HG03571 (cell line): Measurements from ENCODE around the gene SLC25A29.
"Not testable (repeated sequence)": the region's sequence is repeated elsewhere in the genome, so short reads cannot be mapped to it uniquely, and the experiment has no call there.

Source experiments
- ATAC-seq: cut with Tn5 transposase; IDR thresholded peaks from one replicate; pipeline ENCODE4 v1.9.1; 2021; ENCODE audit not compliant: unreplicated experiment

The SLC25A29 gene

GRCh38 chr14:100294963-100295330 lies 11.3 kb downstream of the SLC25A29 start:
- no peak for ATAC-seq

GRCh38 chr14:100294213-100294962 lies 11.9 kb downstream of the SLC25A29 start:
- peak; percentile 50 for ATAC-seq

DNA sequence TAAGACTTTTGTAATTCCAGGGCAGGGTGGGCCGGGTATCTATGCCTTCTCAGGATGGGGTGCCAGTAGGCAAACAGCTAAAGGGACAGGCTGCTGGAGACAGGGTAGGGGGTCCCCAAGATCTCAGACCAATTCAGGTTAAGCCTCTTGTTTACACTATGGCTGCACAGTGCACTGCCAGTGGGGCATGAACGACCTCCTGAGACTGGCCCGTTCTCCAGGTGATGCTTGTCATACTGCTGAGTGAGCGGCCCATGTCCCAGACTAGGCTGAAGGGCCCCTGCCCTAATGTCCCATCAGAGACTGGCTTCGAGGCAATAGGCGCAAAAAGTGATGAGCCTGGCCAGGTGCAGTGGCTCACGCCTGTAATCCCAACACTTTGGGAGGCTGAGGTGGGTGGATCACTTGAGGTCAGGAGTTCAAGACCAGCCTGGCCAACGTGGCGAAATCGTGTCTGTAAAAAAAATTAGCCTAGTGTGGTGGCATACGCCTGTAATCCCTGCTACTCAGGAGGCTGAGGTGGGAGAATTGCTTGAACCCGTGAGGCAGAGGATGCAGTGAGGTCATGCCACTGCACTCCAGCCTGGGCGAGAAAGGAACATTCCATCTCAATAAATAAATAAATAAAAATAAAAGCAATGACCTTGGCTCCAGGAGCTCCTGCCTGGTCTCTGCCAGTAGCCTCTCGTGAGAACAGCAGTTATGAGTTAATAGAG lies 12.6 kb downstream of the SLC25A29 start:
- no peak for ATAC-seq

- no peak for ATAC-seq
Observed at GRCh38 chr14:100292776-100293461, 13.3 kb downstream of the SLC25A29 start.

GRCh38 chr14:100292301-100292775 lies 13.9 kb downstream of the SLC25A29 start:
- no peak for ATAC-seq

DNA sequence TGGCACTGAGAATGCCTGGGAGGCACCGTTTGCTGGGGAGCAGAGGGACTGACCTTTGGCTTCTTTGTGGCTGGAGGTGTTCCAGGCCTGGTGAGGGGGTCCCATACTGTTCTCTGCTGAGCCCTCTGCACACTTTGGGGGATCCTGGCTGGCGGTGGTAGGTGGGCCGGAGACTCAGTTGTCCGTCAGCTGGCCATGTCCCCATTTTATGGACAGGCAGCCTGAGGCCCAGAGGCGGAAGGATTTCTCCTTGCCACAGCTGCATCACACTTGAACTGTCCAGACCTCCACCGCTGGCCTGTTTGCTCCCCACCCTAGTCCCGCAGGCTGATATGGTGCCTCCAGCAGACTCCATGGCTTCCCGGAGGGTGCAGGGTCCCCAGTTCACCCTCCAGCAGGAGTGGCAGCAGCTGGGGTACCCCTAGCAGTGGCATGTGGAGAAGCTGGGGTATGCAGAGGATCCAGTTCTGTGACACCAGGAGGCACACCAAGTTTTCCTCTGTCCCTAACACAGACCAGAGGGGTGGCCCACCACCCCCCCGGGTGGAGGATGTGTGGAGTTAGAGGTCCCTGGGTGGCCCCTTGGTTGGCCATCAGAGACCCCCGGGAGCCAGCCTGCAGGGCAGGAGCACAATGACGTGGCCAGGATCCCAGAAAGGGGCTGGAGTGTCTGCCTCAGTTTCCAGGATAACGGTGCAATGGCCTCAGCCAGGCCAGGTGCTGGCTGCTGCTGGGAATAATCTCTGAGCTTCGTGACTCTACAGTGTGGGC lies 14.8 kb downstream of the SLC25A29 start:
- no peak for ATAC-seq

DNA sequence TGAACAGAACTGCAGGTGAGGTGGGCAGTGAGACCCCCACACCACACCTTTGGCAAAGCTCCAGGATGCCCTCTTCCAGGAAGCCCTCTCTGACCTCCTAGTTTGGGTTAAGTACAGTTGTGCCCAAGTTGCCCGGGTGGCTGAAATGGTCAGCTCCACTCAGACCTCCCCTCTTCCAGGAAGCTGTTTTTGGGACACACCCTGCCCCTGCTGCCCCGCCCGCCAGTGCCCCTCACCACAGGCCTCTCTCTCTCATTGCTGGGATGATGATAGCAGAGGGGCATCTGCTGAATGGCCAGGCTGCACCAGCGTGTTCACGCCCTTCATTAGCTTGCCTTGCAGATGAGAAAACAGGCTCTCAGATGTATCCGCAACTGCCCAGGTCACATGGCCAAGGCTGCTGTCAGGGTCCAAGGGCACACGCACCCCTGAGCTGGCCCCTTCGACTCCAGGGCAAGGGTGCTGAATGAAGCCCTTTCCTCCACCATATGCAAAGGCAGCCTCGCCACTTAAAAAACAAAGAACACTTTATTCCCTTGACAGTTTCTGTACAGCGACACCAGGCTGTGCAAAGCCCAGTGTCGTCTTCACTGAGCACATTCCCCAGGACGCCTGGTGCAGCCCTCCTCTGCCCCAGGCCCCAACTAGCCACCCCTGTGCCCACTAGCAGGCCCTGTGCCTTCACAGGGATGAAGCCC lies 15.5 kb downstream of the SLC25A29 start:
- no peak for ATAC-seq

GRCh38 chr14:100289916-100290606 lies 16.2 kb downstream of the SLC25A29 start:
- no peak for ATAC-seq

- no peak for ATAC-seq
Observed at GRCh38 chr14:100288382-100289185, 17.7 kb downstream of the SLC25A29 start.

DNA sequence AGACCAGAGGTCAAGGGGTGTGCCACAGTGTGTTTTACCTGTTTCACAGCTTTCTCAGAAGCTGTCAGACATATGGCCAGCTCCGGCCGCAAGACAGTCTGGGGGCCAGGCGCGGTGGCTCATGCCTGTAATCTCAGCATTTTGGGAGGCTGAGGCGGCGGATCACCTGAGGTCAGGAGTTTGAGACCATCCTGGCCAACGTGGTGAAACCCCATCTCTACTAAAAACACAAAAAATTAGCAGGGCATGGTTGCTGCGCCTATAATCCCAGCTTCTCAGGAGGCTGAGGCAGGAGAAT lies 18.3 kb downstream of the SLC25A29 start:
- not testable (repeated sequence) for ATAC-seq

DNA sequence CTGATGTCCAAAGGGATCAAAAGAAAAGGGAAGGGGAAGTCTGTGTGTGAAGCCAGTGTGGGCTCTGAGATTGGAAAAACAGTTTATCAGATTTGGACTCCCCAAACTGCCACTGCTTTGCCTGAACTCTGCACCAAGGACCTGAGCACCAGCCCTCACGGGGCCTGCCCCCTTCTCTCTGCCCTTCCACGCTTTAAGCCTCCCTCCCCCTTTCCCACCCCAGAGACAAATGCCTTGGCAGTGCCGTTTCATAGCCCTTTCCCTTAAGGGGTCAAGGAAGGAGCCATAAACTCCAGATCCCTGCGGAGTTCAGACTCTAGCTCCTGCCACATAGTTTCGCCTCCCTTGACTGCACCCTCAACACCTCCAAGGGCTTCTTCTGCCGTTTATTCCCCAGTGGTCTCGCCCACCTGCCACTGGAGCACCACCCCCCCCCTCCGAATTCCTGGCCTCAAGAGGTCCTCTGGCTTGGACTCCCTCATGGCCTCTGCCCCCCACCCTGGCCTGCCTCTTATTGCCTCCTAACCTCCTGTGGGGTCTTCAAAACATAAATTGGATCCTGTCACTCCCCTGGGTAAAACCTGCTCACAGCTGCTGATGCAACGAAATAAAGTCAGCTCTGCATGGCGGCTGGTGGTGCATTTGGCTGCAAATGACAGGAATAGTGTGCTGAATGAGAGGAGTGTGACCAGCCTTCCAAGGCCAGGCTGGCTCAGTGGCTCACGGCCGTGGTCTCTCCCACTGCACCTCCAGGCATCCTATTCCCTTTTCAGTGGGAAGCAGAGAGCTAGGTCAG lies 18.8 kb downstream of the SLC25A29 start:
- ATAC-seq = no peak

DNA sequence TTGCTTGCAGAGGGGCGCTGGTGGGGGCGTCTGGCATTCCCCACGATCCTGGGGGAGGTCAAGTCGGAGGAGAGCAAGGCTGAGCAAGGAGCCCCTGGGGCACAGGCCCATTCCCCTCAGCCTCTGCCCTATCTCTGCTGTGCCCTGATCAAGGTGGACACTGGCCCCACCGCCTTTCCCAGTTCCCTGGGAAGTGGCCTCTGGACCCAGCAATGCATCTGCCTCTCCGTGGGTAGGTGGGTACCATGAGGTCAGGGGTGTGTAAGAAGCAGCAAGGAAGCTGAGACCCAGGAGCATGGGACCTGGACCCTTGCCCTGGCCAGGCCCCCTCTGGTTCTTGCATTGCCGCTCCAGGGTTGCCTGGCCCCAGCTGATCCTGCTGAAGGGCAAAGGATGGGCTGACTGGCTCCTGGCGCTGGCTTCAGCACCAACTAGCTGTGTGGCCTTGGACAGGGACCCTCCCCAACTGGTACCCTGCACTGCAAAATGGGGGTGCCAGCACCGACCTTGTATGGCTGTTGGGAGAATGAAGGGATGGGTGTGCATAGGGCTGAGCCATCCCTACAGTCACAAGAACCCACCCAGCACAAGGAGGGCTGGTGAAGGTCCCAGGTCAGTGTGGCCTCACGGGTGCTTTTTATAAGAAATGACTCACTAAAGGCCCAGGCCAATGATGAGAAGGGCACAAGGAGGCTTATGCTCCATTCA lies 19.6 kb downstream of the SLC25A29 start:
- no peak for ATAC-seq

- ATAC-seq = no peak
Observed at GRCh38 chr14:100285913-100286400, 20.3 kb downstream of the SLC25A29 start.

- ATAC-seq = peak; percentile 78
Observed at GRCh38 chr14:100285021-100285912, 21.0 kb downstream of the SLC25A29 start.

GRCh38 chr14:100283984-100284881 lies 22.0 kb downstream of the SLC25A29 start:
- no peak for ATAC-seq

DNA sequence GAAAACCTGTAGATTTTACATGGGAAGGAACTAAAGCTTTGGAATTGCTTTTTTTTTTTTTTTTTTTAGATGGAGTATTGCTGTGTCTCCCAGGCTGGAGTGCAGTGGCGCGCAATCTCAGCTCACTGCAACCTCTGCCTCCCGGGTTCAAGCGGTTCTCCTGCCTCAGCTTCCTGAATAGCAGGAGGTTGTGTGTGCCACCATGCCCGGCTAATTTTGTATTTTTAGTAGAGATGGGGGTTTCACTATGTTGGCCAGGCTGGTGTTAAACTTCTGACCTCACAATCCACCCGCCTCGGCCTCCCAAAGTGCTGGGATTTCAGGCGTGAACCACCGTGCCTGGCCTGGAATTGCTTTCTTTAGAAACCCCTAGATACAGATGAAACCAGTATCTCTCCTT lies 22.8 kb downstream of the SLC25A29 start:
- ATAC-seq = not testable (repeated sequence)
